Measurements from ENCODE around the gene KRTAP4-1.

- TF ChIP-seq, protein P1, sequence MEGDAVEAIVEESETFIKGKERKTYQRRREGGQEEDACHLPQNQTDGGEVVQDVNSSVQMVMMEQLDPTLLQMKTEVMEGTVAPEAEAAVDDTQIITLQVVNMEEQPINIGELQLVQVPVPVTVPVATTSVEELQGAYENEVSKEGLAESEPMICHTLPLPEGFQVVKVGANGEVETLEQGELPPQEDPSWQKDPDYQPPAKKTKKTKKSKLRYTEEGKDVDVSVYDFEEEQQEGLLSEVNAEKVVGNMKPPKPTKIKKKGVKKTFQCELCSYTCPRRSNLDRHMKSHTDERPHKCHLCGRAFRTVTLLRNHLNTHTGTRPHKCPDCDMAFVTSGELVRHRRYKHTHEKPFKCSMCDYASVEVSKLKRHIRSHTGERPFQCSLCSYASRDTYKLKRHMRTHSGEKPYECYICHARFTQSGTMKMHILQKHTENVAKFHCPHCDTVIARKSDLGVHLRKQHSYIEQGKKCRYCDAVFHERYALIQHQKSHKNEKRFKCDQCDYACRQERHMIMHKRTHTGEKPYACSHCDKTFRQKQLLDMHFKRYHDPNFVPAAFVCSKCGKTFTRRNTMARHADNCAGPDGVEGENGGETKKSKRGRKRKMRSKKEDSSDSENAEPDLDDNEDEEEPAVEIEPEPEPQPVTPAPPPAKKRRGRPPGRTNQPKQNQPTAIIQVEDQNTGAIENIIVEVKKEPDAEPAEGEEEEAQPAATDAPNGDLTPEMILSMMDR (IDR thresholded peaks at IDR 0.05 in 8 of 11, conservative IDR thresholded peaks at IDR 0.05 in 3 of 11): no peak
- no peak for TF ChIP-seq POLR2A (IDR thresholded peaks at IDR 0.05)
These were observed 35.1 kb downstream of the KRTAP4-1 start, which contains the start of gene KRTAP4-5 for GRCh38 chr17:41149652-41149985.
